OCI-LY3 (cell line): Measurements from ENCODE around the gene DPP6.

Experiments
- H2AFZ ChIP-seq: fragments of 200-600, 300-600 bp; shearing (Covaris generic); 2 replicates; pipeline ENCODE4 v1.6.0; 2014; ENCODE audit warnings: antibody characterized with exemption, low read depth, low read length
- H3K27ac ChIP-seq: fragments of 200-600, 300-600 bp; sonication (generic); 2 replicates; pipeline ENCODE4 v1.5.1; 2014; ENCODE audit warnings: mild to moderate bottlenecking, low read length, moderate library complexity, mixed read lengths
- H3K27me3 ChIP-seq: fragments of 200-600, 300-600 bp; sonication (generic); 2 replicates; pipeline ENCODE4 v1.6.1; 2014; ENCODE audit warnings: low read depth, low read length, mixed read lengths
- H3K36me3 ChIP-seq: fragments of 200-600, 300-600 bp; sonication (generic); replicated peaks from 2 replicates; pipeline ENCODE3; 2014; ENCODE audit warnings: low read depth, low read length, mixed read lengths
- H3K4me1 ChIP-seq: fragments of 300-600, 200-600 bp; sonication (generic); 2 replicates; pipeline ENCODE4 v1.6.1; 2014; ENCODE audit warnings: low read length, mixed read lengths
- H3K4me2 ChIP-seq: fragments of 200-600, 300-600 bp; sonication (generic); 2 replicates; pipeline ENCODE4 v1.6.1; 2014; ENCODE audit warnings: low read length, mixed read lengths
- H3K4me3 ChIP-seq: fragments of 300-600, 200-600 bp; sonication (generic); 2 replicates; pipeline ENCODE4 v1.5.1; 2014; ENCODE audit warnings: antibody characterized with exemption, mild to moderate bottlenecking, low read length, moderate library complexity
- H3K79me2 ChIP-seq: fragments of 300-600, 200-600 bp; shearing (Covaris generic); 2 replicates; pipeline ENCODE4 v1.6.1; 2014; ENCODE audit warnings: mild to moderate bottlenecking, low read length, mixed read lengths
- H3K9ac ChIP-seq: fragments of 300-600, 200-600 bp; shearing (Covaris generic); 2 replicates; pipeline ENCODE4 v1.6.0; 2014; ENCODE audit warnings: mild to moderate bottlenecking, low read length, moderate library complexity
- H3K9me3 ChIP-seq: fragments of 200-600, 300-600 bp; shearing (Covaris generic); 2 replicates; pipeline ENCODE4 v1.6.1; 2014; ENCODE audit warnings: low read length, mixed read lengths; ENCODE audit not compliant: insufficient read depth
- H4K20me1 ChIP-seq: fragments of 200-600, 300-600 bp; sonication (generic); 2 replicates; pipeline ENCODE4 v1.6.1; 2016; ENCODE audit warnings: low read length, mixed read lengths; ENCODE audit not compliant: insufficient read depth
- EZH2phosphoT487 ChIP-seq: fragments of 200-600 bp; shearing (Covaris generic); IDR thresholded peaks from 2 replicates; pipeline ENCODE4 v1.6.1; 2018; ENCODE audit warnings: antibody characterized with exemption, mixed run types, low read depth
- TF ChIP-seq, protein P1 (sequence below): fragments of 200-600, 300-600 bp; sonication (generic); IDR thresholded peaks from 2 replicates; pipeline ENCODE4 v1.5.1; 2014; ENCODE audit warnings: antibody characterized with exemption, low read length, low read depth

Gene DPP6

GRCh38 chr7:154757756-154758155 lies 705.6 kb downstream of the DPP6 start:
- H3K9me3 ChIP-seq = no peaks in the 10 kb centered on the region
- no peaks in the 10 kb centered on the region for H3K36me3 ChIP-seq
- no peaks in the 10 kb centered on the region for H4K20me1 ChIP-seq
- TF ChIP-seq EZH2phosphoT487 = no peak
- TF ChIP-seq, protein P1, sequence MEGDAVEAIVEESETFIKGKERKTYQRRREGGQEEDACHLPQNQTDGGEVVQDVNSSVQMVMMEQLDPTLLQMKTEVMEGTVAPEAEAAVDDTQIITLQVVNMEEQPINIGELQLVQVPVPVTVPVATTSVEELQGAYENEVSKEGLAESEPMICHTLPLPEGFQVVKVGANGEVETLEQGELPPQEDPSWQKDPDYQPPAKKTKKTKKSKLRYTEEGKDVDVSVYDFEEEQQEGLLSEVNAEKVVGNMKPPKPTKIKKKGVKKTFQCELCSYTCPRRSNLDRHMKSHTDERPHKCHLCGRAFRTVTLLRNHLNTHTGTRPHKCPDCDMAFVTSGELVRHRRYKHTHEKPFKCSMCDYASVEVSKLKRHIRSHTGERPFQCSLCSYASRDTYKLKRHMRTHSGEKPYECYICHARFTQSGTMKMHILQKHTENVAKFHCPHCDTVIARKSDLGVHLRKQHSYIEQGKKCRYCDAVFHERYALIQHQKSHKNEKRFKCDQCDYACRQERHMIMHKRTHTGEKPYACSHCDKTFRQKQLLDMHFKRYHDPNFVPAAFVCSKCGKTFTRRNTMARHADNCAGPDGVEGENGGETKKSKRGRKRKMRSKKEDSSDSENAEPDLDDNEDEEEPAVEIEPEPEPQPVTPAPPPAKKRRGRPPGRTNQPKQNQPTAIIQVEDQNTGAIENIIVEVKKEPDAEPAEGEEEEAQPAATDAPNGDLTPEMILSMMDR = no peak
- no peaks in the 10 kb centered on the region for H3K79me2 ChIP-seq
- no peak overlapping the region for H2AFZ ChIP-seq
- no peaks in the 10 kb centered on the region for H3K4me1 ChIP-seq
- no peak overlapping the region for H3K27ac ChIP-seq
- H3K4me3 ChIP-seq = no peak overlapping the region
- no peaks in the 10 kb centered on the region for H3K27me3 ChIP-seq
- H3K4me2 ChIP-seq = no peak overlapping the region
- no peak overlapping the region for H3K9ac ChIP-seq

DNA sequence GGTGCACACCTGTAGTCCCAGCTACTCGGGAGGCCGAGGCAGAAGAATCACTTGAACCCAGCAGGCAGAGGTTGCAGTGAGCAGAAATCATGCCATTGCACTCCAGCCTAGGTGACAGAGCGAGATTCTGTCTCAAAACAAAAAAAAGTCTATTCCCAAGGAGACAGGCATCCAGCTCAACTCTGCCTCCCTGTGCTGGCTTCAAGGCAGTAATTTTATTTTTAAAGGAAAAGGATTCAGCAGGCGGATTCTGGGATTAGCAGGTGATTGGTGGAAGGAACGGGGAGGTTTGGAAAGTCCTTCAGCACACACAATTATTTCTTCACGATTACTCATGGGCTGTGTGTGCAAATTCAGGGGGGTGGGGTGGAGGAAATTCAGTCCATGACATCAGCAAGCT lies 707.8 kb downstream of the DPP6 start:
- Histone ChIP-seq H3K9ac (no peak overlapping the region), H3K27ac (no peak overlapping the region), H3K27me3 (peaks cover 13% of the 10 kb centered on the region), H3K9me3 (no peaks in the 10 kb centered on the region), H3K4me1 (no peaks in the 10 kb centered on the region), H3K36me3 (no peaks in the 10 kb centered on the region), H4K20me1 (no peaks in the 10 kb centered on the region), H3K4me3 (no peak overlapping the region), H3K79me2 (no peaks in the 10 kb centered on the region), H2AFZ (no peak overlapping the region), H3K4me2 (no peak overlapping the region)
- TF ChIP-seq, protein P1 = no peak
- TF ChIP-seq EZH2phosphoT487 = no peak

DNA sequence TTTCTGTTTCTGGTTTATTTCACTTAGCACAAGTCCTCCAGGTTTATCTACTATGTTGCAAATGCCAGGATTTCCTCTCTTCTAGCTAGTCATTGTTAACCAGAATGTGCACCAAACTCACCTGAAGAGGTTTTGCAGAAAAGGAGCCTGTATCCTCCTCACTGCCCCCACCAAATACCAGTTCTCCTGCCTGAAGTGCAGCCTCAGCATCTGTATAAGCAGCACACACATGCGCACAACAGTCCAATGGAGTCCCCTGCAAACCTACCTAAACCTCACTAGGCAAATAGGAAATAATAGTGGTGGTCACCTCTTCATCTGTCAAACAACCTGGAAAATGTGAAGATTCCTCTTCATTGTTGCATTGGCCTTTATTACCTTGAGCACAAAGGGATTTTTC lies 712.9 kb downstream of the DPP6 start:
- Histone ChIP-seq H4K20me1 (no peaks in the 10 kb centered on the region), H3K9me3 (no peaks in the 10 kb centered on the region), H3K79me2 (no peaks in the 10 kb centered on the region), H3K9ac (no peak overlapping the region), H3K4me2 (no peak overlapping the region), H3K36me3 (no peaks in the 10 kb centered on the region), H3K27ac (no peak overlapping the region), H3K27me3 (peaks cover 13% of the 10 kb centered on the region), H3K4me3 (no peak overlapping the region), H2AFZ (no peak overlapping the region), H3K4me1 (no peaks in the 10 kb centered on the region)
- TF ChIP-seq, protein P1 = no peak
- TF ChIP-seq EZH2phosphoT487 = no peak

DNA sequence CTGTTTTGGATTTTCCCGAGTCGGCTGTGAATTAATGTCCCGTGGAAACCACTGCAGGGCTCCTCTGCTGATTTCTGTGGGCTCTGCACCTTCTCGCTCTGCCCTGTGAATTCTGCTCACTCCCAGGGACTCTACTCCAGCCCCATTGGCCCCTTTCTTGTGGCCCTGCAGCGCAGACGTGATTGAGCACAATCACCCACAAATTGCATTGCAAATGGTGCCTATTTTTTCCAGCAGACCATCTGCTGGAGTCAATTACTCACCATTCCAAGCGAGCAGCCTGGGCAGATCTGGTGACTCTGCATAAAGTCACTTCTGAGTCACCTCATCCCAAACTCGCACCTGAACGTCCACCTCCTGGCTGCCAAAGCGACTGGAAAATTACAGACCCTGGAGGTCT lies 714.9 kb downstream of the DPP6 start:
- TF ChIP-seq EZH2phosphoT487 = no peak
- TF ChIP-seq, protein P1 = no peak

More for the DNA sequence above, 714.9 kb downstream of the DPP6 start:
- Histone ChIP-seq H3K4me2 (no peak overlapping the region), H3K36me3 (no peaks in the 10 kb centered on the region), H3K4me3 (no peak overlapping the region), H3K27me3 (peaks cover 13% of the 10 kb centered on the region), H3K4me1 (no peaks in the 10 kb centered on the region), H3K9me3 (no peaks in the 10 kb centered on the region), H3K79me2 (no peaks in the 10 kb centered on the region), H4K20me1 (no peaks in the 10 kb centered on the region), H2AFZ (no peak overlapping the region), H3K27ac (no peak overlapping the region), H3K9ac (no peak overlapping the region)
